HG03460 (cell line): ENCODE results near the gene BNC2.

Source experiments
- ATAC-seq: cut with Tn5 transposase; IDR thresholded peaks from one replicate; pipeline ENCODE4 v1.9.1; 2021; ENCODE audit not compliant: unreplicated experiment

BNC2 gene

DNA sequence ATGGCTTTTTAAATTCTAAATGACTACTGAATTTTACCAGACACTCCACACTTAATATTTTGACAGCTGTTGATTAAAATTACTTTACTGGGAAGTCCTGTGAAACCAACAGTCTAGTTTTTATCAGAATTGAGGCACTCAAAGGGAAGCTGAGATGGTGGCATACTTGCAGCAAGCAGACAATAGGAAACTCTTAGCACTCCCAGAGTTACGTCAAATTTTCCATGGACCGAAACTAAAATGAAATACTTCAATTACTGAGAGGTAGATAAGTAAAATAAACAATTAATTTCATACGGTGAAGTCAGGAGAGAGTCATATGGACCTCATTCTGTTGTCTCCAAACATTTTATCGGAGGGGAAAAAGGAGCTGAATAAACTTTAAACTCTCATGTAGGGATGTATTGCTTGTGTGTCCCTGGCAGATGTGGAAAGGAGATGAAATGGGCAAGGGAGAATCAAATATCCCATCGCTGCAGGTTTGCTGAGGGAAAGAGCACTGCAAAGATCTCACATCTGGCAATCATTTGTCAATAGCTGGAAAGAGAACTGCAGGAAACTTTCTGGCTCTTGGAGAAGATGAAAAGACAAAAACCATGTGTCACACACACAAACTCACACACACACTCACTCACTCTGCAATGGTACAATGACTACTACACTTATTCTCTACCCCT lies 189.4 kb downstream of the BNC2 start:
- no peak for ATAC-seq

DNA sequence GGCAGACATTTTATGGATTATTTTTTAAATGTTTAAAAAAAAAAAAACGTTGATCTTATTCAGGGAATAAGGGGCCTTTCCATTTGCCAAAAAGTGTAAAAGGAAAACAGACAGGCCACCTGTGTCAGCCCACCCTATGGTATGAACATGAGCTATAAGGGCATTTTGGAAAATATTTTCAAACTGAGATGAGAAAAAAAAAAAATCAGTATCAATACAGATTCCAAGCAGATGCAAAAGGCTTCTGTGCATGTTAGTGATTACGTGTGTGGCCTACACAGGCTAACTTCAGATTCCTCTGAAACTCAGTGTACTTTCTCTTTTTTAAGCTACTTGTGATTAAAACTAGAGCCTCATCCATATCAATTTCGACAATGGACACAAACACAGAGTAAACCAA lies 189.9 kb downstream of the BNC2 start:
- ATAC-seq, result no peak

- no peak for ATAC-seq
Measured at GRCh38 chr9:16679327-16679821, 191.1 kb downstream of the BNC2 start.

DNA sequence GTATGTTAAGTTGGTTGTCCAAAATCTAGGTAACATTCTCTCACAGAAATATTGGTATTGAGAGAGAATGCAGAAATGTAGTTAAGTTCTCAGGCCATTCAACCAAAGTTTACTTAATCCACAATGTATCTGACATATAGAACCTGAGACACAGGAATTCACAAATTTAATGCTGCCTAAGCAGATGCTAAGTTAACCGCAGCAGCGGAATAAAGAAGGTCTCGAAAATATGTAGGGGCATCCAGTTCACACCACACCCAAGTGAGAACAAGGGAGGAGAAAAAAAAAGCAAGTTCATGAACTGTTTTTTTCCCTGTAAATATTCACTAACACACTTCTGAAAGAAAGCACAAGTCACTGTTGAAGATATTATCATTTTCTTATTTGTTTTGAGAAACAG lies 194.0 kb downstream of the BNC2 start:
- ATAC-seq, result no peak

- ATAC-seq, result no peak
Measured at GRCh38 chr9:16675131-16675530, 195.3 kb downstream of the BNC2 start.

- ATAC-seq, result no peak
Measured at GRCh38 chr9:16673171-16673570, 197.3 kb downstream of the BNC2 start.

GRCh38 chr9:16672501-16672900 lies 198.0 kb downstream of the BNC2 start:
- ATAC-seq, result no peak

DNA sequence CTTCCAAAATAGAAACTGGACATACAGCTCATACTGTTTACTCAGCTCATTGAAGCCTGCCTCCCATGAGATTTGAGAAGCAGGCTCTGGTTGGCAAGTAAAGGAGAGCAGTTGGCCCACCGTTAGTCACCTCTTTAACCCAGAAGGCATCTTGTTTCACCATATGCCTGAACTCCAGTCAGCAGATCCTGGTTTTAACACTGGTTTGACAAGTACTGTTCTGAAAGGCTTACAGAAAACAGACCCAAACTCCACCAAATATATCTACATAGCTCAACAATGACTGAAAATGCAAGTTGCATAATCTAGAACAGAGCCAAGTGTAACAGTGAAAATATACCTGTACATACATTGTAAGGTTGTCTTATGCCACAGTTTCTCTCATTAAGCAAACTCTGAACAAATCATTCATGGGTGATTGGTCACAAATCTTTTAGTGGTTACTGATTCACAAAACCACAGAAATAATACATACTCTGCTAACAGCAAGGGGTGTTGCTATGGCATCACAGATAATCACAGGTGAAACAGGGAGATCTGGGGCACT lies 198.8 kb downstream of the BNC2 start:
- ATAC-seq, result no peak

- ATAC-seq, result no peak
Measured at GRCh38 chr9:16670791-16671190, 199.7 kb downstream of the BNC2 start.

GRCh38 chr9:16668734-16669295 lies 201.7 kb downstream of the BNC2 start:
- no peak for ATAC-seq

GRCh38 chr9:16664211-16664610 lies 206.3 kb downstream of the BNC2 start:
- no peak for ATAC-seq

- ATAC-seq, result no peak
Measured at GRCh38 chr9:16661816-16662215, 208.7 kb downstream of the BNC2 start.

GRCh38 chr9:16659096-16659495 lies 211.4 kb downstream of the BNC2 start:
- no peak for ATAC-seq

DNA sequence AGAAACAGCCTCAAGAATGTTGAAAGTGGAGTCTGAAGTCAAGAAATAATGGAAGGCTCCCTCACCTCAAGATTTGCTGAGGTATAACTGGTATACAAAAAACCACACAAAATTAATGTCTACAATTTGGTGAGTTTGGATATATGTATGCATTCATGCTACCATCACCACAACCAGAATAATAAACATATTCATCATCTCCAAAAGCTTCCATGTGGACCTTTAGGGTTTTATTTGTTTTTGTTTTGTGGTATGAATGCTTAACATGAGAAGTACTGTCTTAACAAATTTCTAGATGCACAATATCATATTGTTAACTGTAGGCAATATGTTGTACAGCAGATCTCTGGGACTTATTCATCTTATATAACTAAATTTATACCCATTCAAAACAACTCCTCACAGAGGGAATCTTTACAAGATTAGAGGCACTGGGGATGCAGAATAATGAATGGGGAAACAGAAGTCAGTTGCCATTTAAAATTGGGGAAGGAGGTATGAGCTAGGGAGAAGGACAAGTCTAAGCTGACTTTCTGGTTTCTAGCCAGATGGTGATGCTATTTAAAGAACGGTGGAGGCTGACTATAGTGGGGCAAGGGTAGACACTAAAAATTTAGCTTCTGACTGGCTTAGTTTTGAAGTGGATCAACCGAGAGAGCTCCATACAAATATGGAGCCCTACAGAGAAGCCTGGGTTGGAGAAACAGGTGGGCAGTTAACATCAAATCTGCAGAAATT lies 213.9 kb downstream of the BNC2 start:
- no peak for ATAC-seq

GRCh38 chr9:16654596-16655126 lies 215.8 kb downstream of the BNC2 start:
- ATAC-seq, result no peak

DNA sequence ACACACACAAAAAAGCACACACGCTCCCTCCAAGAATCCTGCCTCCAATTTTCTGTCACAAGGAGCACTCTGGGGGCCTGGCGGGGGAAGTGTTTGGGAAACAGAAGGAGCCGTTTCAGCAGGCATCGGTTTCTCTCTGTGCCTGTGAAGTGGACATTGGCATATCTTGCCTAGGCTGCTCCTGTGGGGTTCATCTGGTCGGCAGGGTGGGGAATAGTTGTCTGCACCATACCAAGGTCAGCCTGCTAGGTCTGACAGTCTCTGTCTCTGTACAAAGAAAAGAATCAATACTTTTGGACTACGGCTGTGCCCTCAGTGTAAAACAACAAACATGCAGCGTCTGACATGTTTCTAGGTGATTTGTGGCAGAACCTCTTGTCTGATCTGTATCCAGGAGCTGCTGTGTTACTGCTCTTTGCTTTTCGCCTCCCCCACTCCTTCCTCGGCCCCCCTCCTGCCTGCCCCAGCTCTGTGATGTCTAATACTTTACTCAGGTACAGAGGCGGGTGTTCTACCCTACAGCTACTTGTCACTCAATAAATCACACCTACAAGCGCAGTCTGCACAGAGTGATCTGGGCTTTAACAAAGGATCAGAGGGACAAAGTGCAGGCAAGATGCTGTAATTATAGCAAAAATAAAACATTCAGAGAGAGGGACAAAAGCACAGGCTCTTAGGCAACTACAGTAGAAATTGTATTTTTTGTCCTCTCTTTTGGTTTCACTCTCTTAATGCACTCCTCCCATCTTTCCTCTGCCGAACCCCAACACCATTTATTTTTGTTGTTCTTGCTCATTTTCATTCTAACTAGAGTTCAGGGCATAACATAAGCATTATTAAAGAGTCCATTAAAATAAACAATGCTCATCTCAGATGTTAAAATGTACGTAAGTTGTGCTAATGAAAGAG lies 216.7 kb downstream of the BNC2 start:
- no peak for ATAC-seq

DNA sequence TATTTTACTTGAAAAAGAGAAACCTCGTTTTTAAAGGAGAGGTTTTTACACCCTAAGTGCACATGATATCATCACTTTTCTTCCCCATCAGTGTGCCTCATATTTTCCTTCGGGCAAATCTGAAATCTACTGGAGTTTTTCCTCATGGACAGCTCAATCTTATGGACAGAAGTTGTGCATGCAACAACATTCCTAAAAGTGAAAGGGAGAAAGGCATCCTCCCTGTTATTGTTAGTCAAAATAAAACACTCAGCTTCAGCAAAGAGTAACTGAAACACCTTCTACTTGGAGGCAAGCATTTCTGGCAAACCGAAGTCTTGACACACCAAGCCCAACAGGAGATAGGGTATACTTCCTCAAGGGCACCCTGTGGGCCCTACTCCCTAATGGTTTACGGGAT lies 217.9 kb downstream of the BNC2 start:
- no peak for ATAC-seq

DNA sequence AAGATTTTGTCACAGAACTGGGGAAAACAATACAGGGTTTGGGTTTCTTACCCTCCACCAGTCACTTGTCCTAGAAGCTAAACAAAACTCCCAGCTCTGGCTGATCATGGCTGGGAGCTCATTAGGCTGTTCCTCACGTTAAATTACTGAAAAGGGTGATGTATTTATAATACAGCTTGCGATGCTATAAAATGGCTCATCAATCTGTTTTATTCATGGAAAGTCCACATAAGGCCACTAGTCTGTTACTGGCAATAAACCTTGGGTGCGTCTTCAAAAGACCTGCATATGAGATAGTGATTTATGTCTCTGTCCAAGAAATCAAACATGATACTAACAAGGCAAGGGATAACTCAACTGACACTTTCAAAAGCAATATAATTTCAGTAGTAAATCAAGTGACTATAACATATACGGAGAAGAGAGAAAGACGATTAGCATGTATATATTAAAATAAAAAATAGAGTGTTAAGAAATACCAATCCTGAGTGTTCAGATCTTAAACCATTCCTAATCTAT lies 219.0 kb downstream of the BNC2 start:
- no peak for ATAC-seq

DNA sequence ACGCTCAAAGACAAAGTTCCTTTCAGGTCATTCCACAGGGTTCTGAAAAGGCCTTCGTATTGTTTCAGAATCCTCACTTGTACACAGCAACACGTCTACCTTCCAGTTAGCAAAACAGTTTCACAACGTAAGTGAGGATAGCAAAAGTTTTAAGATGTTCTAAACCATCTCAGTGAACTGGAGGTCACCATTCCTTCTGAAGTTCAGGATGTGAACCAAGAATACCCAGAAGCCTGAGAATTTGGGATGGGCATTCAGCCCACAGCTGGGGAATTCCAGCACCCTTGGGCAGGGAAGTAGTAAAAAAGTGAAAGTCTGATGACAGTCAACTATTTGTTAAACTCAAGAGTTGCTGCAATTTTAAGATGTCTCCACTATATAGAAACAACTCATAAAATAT lies 224.5 kb downstream of the BNC2 start:
- no peak for ATAC-seq

DNA sequence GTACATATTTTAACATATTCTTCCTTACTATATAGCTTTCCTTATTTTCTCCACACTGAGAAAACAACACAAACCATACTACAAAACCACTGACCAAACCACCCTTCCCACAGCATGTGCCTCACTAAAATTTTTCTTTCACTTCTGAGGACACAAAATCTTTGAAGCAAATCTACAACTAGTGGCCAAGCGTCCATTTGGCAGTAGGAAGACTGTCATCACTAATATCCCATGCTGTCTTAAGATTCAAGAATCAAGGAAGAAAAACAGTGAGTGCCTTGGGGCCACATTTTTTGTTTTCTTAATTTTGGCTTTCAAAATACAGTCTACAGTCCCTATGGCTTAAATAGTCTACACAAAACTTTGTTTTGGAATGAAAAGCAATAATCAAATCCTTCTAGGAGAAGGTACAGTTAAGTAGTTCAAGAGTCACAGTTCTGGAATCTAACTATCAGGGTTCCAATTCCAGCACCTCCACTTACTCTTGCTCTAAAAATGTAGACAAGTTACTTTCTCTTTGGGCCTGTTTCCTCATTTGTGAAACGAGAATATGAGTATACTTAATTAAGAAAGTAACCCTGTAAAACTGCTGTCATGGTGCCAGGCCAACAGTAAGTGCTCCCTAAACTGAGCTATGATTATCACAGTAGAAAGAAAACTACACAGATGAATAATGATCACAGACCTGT lies 227.9 kb downstream of the BNC2 start:
- ATAC-seq, result no peak
